IPS-15b (cell line): ENCODE results near the gene TSPAN11.

Experiments
- H3K27me3 ChIP-seq: one replicate; pipeline ENCODE4 v1.6.1; 2013; ENCODE audit warnings: low read length; ENCODE audit not compliant: control insufficient read depth, insufficient read depth
- H3K36me3 ChIP-seq: one replicate; pipeline ENCODE4 v1.6.1; 2013; ENCODE audit warnings: low read length; ENCODE audit not compliant: control insufficient read depth, insufficient read depth
- H3K4me1 ChIP-seq: one replicate; pipeline ENCODE4 v1.6.1; 2013; ENCODE audit warnings: mild to moderate bottlenecking, low read length; ENCODE audit not compliant: control insufficient read depth, insufficient read depth
- H3K4me3 ChIP-seq: one replicate; pipeline ENCODE4 v1.5.1; 2013; ENCODE audit warnings: low read depth, low read length
- H3K9ac ChIP-seq: one replicate; pipeline ENCODE4 v1.6.1; 2013; ENCODE audit warnings: low read depth, mild to moderate bottlenecking, low read length
- H3K9me3 ChIP-seq: one replicate; pipeline ENCODE4 v1.6.1; 2013; ENCODE audit warnings: mild to moderate bottlenecking, low read length; ENCODE audit not compliant: control insufficient read depth, insufficient read depth

The TSPAN11 gene

GRCh38 chr12:30999723-31000122, 73.2 kb downstream of the TSPAN11 start:
- no peaks in the 10 kb centered on the region for H3K9me3 ChIP-seq
- no peak overlapping the region for H3K9ac ChIP-seq
- no peak overlapping the region for H3K4me3 ChIP-seq
- no peaks in the 10 kb centered on the region for H3K36me3 ChIP-seq
- no peaks in the 10 kb centered on the region for H3K4me1 ChIP-seq
- H3K27me3 ChIP-seq = no peaks in the 10 kb centered on the region

- Histone ChIP-seq H3K4me3 (no peak overlapping the region), H3K9me3 (no peaks in the 10 kb centered on the region), H3K36me3 (no peaks in the 10 kb centered on the region), H3K9ac (no peak overlapping the region), H3K4me1 (no peaks in the 10 kb centered on the region), H3K27me3 (no peaks in the 10 kb centered on the region)
These were observed 74.2 kb downstream of the TSPAN11 start for GRCh38 chr12:31000751-31001150.

GRCh38 chr12:31001581-31002360, 75.2 kb downstream of the TSPAN11 start:
- Histone ChIP-seq H3K4me3 (no peak overlapping the region), H3K9ac (no peak overlapping the region), H3K9me3 (no peaks in the 10 kb centered on the region), H3K4me1 (no peaks in the 10 kb centered on the region), H3K27me3 (no peaks in the 10 kb centered on the region), H3K36me3 (no peaks in the 10 kb centered on the region)

- H3K4me1 ChIP-seq = no peaks in the 10 kb centered on the region
- no peaks in the 10 kb centered on the region for H3K27me3 ChIP-seq
These were observed 75.8 kb downstream of the TSPAN11 start for GRCh38 chr12:31002361-31002725.

GRCh38 chr12:31002999-31003398, 76.5 kb downstream of the TSPAN11 start:
- no peaks in the 10 kb centered on the region for H3K36me3 ChIP-seq
- H3K4me1 ChIP-seq = no peaks in the 10 kb centered on the region
- no peak overlapping the region for H3K4me3 ChIP-seq
- H3K27me3 ChIP-seq = no peaks in the 10 kb centered on the region
- H3K9me3 ChIP-seq = no peaks in the 10 kb centered on the region
- H3K9ac ChIP-seq = no peak overlapping the region

More at GRCh38 chr12:31002361-31002725, 75.8 kb downstream of the TSPAN11 start:
- H3K9me3 ChIP-seq = no peaks in the 10 kb centered on the region
- no peaks in the 10 kb centered on the region for H3K36me3 ChIP-seq
- H3K9ac ChIP-seq = no peak overlapping the region
- H3K4me3 ChIP-seq = no peak overlapping the region

GRCh38 chr12:31003861-31004640, 77.5 kb downstream of the TSPAN11 start:
- no peaks in the 10 kb centered on the region for H3K36me3 ChIP-seq

GRCh38 chr12:31004666-31005065, 78.1 kb downstream of the TSPAN11 start:
- Histone ChIP-seq H3K4me1 (no peaks in the 10 kb centered on the region), H3K9me3 (no peaks in the 10 kb centered on the region), H3K36me3 (no peaks in the 10 kb centered on the region), H3K9ac (no peak overlapping the region), H3K4me3 (no peak overlapping the region), H3K27me3 (no peaks in the 10 kb centered on the region)

More at GRCh38 chr12:31003861-31004640, 77.5 kb downstream of the TSPAN11 start:
- H3K4me1 ChIP-seq = no peaks in the 10 kb centered on the region
- H3K4me3 ChIP-seq = no peak overlapping the region
- no peaks in the 10 kb centered on the region for H3K27me3 ChIP-seq
- H3K9ac ChIP-seq = no peak overlapping the region
- no peaks in the 10 kb centered on the region for H3K9me3 ChIP-seq

- Histone ChIP-seq H3K9me3 (no peaks in the 10 kb centered on the region), H3K4me1 (no peaks in the 10 kb centered on the region), H3K4me3 (no peak overlapping the region), H3K27me3 (no peaks in the 10 kb centered on the region), H3K9ac (no peak overlapping the region), H3K36me3 (no peaks in the 10 kb centered on the region)
These were observed 78.9 kb downstream of the TSPAN11 start for GRCh38 chr12:31005256-31005943.

- Histone ChIP-seq H3K9ac (no peak overlapping the region), H3K36me3 (no peaks in the 10 kb centered on the region), H3K4me3 (no peak overlapping the region), H3K27me3 (no peaks in the 10 kb centered on the region), H3K9me3 (no peaks in the 10 kb centered on the region), H3K4me1 (no peaks in the 10 kb centered on the region)
These were observed 79.4 kb downstream of the TSPAN11 start for GRCh38 chr12:31005944-31006361.

GRCh38 chr12:31006416-31007152, 80.0 kb downstream of the TSPAN11 start:
- H3K9me3 ChIP-seq = no peaks in the 10 kb centered on the region

GRCh38 chr12:31007153-31007495, 80.6 kb downstream of the TSPAN11 start:
- Histone ChIP-seq H3K9me3 (no peaks in the 10 kb centered on the region), H3K4me3 (no peak overlapping the region), H3K9ac (no peak overlapping the region), H3K27me3 (no peaks in the 10 kb centered on the region), H3K4me1 (no peaks in the 10 kb centered on the region), H3K36me3 (no peaks in the 10 kb centered on the region)

More at GRCh38 chr12:31006416-31007152, 80.0 kb downstream of the TSPAN11 start:
- Histone ChIP-seq H3K4me1 (no peaks in the 10 kb centered on the region), H3K36me3 (no peaks in the 10 kb centered on the region), H3K27me3 (no peaks in the 10 kb centered on the region), H3K9ac (no peak overlapping the region), H3K4me3 (no peak overlapping the region)
